Measurements from ENCODE around the gene ABCA6.

GRCh38 chr17:69057280-69057679 is 84.4 kb downstream of the ABCA6 start:
- TF ChIP-seq, protein P1, sequence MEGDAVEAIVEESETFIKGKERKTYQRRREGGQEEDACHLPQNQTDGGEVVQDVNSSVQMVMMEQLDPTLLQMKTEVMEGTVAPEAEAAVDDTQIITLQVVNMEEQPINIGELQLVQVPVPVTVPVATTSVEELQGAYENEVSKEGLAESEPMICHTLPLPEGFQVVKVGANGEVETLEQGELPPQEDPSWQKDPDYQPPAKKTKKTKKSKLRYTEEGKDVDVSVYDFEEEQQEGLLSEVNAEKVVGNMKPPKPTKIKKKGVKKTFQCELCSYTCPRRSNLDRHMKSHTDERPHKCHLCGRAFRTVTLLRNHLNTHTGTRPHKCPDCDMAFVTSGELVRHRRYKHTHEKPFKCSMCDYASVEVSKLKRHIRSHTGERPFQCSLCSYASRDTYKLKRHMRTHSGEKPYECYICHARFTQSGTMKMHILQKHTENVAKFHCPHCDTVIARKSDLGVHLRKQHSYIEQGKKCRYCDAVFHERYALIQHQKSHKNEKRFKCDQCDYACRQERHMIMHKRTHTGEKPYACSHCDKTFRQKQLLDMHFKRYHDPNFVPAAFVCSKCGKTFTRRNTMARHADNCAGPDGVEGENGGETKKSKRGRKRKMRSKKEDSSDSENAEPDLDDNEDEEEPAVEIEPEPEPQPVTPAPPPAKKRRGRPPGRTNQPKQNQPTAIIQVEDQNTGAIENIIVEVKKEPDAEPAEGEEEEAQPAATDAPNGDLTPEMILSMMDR (conservative IDR thresholded peaks at IDR 0.05; ENCODE audit: low read depth, low read length), result no peak
- no peak for TF ChIP-seq EZH2 (IDR thresholded peaks at IDR 0.05; ENCODE audit: low read length, unreplicated experiment)

All from PC-3 (cell line).